CD14-positive monocyte (primary cell): Measurements from ENCODE around the gene CELF4. TPM values are rescaled to one million over a fixed set of nuclear protein-coding genes. Genes with fewer than 3 reads are reported as not detected.

Source experiments
- DNase-seq, 3 donors: peaks; one replicate each; pipeline ENCODE4 v3.0.0-alpha.2; 2011 to 2022
- H2AFZ ChIP-seq: 2 replicates; pipeline ENCODE4 v1.6.0; 2012; ENCODE audit warnings: mild to moderate bottlenecking, low read depth, low read length, inconsistent platforms; ENCODE audit not compliant: insufficient read depth, poor library complexity, severe bottlenecking
- H3K27ac ChIP-seq, 2 donors: 1 replicate in 1 of 2; 2 replicates in 1 of 2; pipeline ENCODE4 v1.5.1; 2012 to 2013; ENCODE audit warnings: low read length in 2 of 2, control low read depth in 1 of 2, inconsistent platforms in 1 of 2, low read depth in 1 of 2, mild to moderate bottlenecking in 1 of 2
- H3K27me3 ChIP-seq, 2 donors: one replicate each; pipeline versions ENCODE4 v1.6.0 to v1.6.1; 2011 to 2013; ENCODE audit warnings: low read length in 2 of 2; ENCODE audit not compliant: control insufficient read depth in 2 of 2, insufficient read depth in 2 of 2
- H3K36me3 ChIP-seq, 2 donors: replicated peaks in 1 of 2; 1 replicate in 1 of 2; 2 replicates in 1 of 2; pipeline versions ENCODE4 v1.5.1 to v1.6.1; 2012 to 2013; ENCODE audit warnings: low read length in 2 of 2, control low read depth in 1 of 2, inconsistent platforms in 1 of 2, mild to moderate bottlenecking in 1 of 2; ENCODE audit not compliant: insufficient read depth in 2 of 2, control insufficient read depth in 1 of 2
- H3K4me1 ChIP-seq, 2 donors: 1 replicate in 1 of 2; 2 replicates in 1 of 2; pipeline versions ENCODE4 v1.5.1 to v1.6.1; 2012 to 2013; ENCODE audit warnings: low read length in 2 of 2, control low read depth in 1 of 2, inconsistent platforms in 1 of 2, mild to moderate bottlenecking in 1 of 2, moderate library complexity in 1 of 2; ENCODE audit not compliant: insufficient read depth in 2 of 2, control insufficient read depth in 1 of 2
- H3K4me2 ChIP-seq: replicated peaks from 2 replicates; pipeline ENCODE3; 2012; ENCODE audit warnings: low read length, moderate library complexity, mild to moderate bottlenecking; ENCODE audit not compliant: poor library complexity, severe bottlenecking; ENCODE audit errors: extremely low read depth
- H3K4me3 ChIP-seq, 3 experiments: fragments of 200-600 bp in 1 of 3; sonication (generic) in 1 of 3; replicated peaks in 1 of 3; 1 replicate in 2 of 3; 2 replicates in 1 of 3; pipeline ENCODE4 v1.5.1; 2011 to 2013; ENCODE audit warnings: low read length in 3 of 3, mild to moderate bottlenecking in 3 of 3, control low read depth in 2 of 3, low read depth in 2 of 3, inconsistent platforms in 1 of 3, moderate library complexity in 1 of 3
- H3K79me2 ChIP-seq: 2 replicates; pipeline ENCODE4 v1.6.0; 2012; ENCODE audit warnings: mild to moderate bottlenecking, control low read depth, inconsistent platforms, low read length, moderate library complexity; ENCODE audit not compliant: insufficient read depth
- H3K9ac ChIP-seq: 2 replicates; pipeline ENCODE4 v1.6.0; 2017; ENCODE audit warnings: low read length, mild to moderate bottlenecking; ENCODE audit not compliant: insufficient read depth, poor library complexity, severe bottlenecking
- H3K9me3 ChIP-seq, 2 donors: replicated peaks in 1 of 2; 1 replicate in 1 of 2; 2 replicates in 1 of 2; pipeline versions ENCODE4 v1.5.1 to v1.6.1; 2012 to 2013; ENCODE audit warnings: low read length in 2 of 2, control low read depth in 1 of 2; ENCODE audit not compliant: control insufficient read depth in 1 of 2, insufficient read depth in 1 of 2
- H4K20me1 ChIP-seq: 2 replicates; pipeline ENCODE4 v1.6.0; 2012; ENCODE audit warnings: mild to moderate bottlenecking, low read length, control low read depth, moderate library complexity; ENCODE audit not compliant: insufficient read depth
- H3K27ac Mint-ChIP-seq, 7 donors: one replicate each; pipeline ENCODE4 v1.8.0; 2020; ENCODE audit warnings: mild to moderate bottlenecking in 7 of 7, mixed read lengths in 7 of 7, moderate library complexity in 6 of 7, inconsistent platforms in 2 of 7
- H3K27me3 Mint-ChIP-seq, 3 donors: one replicate each; pipeline ENCODE4 v1.8.0; 2021 to 2022; ENCODE audit warnings: low read depth in 3 of 3, mild to moderate bottlenecking in 3 of 3, mixed read lengths in 3 of 3, moderate library complexity in 3 of 3, inconsistent platforms in 1 of 3
- H3K36me3 Mint-ChIP-seq, 2 donors: one replicate each; pipeline ENCODE4 v1.8.0; 2020; ENCODE audit warnings: mixed read lengths in 2 of 2, inconsistent platforms in 1 of 2, mild to moderate bottlenecking in 1 of 2
- H3K4me1 Mint-ChIP-seq: one replicate; pipeline ENCODE4 v1.8.0; 2020; ENCODE audit warnings: mild to moderate bottlenecking, mixed read lengths
- H3K4me3 Mint-ChIP-seq, 2 donors: one replicate each; pipeline ENCODE4 v1.8.0; 2020; ENCODE audit warnings: mild to moderate bottlenecking in 2 of 2, mixed read lengths in 2 of 2, moderate library complexity in 1 of 2
- H3K9me3 Mint-ChIP-seq, 7 donors: one replicate each; pipeline ENCODE4 v1.8.0; 2020 to 2022; ENCODE audit warnings: mixed read lengths in 7 of 7, mild to moderate bottlenecking in 6 of 7, moderate library complexity in 6 of 7, inconsistent platforms in 2 of 7
- WGBS: methylation state at CpG from one replicate; pipeline ENCODE4 v1.1.5; 2013; ENCODE audit warnings: missing lambda C conversion rate; ENCODE audit not compliant: insufficient coverage; 5-methylcytosine and 5-hydroxymethylcytosine counted together
- intact Hi-C, 2 donors: fragments of 100-400 bp; cut with micrococcal nuclease; formaldehyde crosslinking; loops; one replicate each; pipeline versions ENCODE4 v1.15.0 to v1.15.1; 2023
- polyA plus RNA-seq, 3 donors: library from polyadenylated mRNA; depleted of rRNA in 1 of 3; unstranded in 2 of 3; stranded (reverse) in 1 of 3; fragments of 300-500 nt in 2 of 3; fragments of >200 nt in 1 of 3; fragmentation: Illumina TruSeq in 2 of 3; gene quantifications; 1 replicate in 2 of 3; 2 replicates in 1 of 3; pipeline ENCODE4 v1.2.3, GENCODE V29; 2012 to 2021
- TF ChIP-seq, protein P1 (sequence below): fragments of 200-600 bp; IDR thresholded peaks from one replicate; pipeline ENCODE4 v1.8.0; 2022; ENCODE audit warnings: antibody characterized with exemption, mild to moderate bottlenecking

Gene CELF4
- polyA plus RNA-seq, 3 donors, result not detected

DNA sequence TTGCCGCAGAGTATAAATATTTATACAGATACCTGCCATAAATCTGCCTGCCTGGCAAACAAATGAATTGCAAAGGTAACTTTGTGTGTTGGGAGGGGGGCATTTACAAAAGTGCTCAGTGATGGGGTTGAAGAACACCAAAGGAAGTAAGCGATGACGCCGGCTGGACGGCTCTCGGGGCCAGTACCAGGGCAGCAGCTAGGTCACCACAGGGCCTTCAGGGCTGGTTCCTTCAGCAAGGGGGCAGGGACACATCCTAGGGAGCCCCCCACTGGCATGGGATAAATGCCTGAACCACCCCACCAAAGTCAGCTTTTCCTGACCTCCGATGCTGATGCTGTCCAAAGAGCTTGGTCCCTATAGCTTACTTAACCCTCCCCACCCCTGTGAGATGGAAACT, 190.4 kb downstream of the CELF4 start:
- Mint-ChIP-seq H3K27ac (no peak overlapping the region), H3K4me1 (no peaks in the 10 kb centered on the region), H3K9me3 (no peaks in the 10 kb centered on the region), H3K36me3 (no peaks in the 10 kb centered on the region), H3K27me3 (peaks cover 2 to 12% (median 7%) of the 10 kb centered on the region in 3 donors), H3K4me3 (no peak overlapping the region)
- Histone ChIP-seq H3K27ac (no peak overlapping the region), H3K4me3 (no peak overlapping the region), H3K9me3 (no peaks in the 10 kb centered on the region), H3K4me1 (no peaks in the 10 kb centered on the region), H2AFZ (no peak overlapping the region), H3K9ac (no peak overlapping the region), H3K79me2 (no peaks in the 10 kb centered on the region), H4K20me1 (no peaks in the 10 kb centered on the region), H3K36me3 (no peaks in the 10 kb centered on the region), H3K4me2 (no peak overlapping the region), H3K27me3 (no peaks in the 10 kb centered on the region)
- TF ChIP-seq, protein P1, sequence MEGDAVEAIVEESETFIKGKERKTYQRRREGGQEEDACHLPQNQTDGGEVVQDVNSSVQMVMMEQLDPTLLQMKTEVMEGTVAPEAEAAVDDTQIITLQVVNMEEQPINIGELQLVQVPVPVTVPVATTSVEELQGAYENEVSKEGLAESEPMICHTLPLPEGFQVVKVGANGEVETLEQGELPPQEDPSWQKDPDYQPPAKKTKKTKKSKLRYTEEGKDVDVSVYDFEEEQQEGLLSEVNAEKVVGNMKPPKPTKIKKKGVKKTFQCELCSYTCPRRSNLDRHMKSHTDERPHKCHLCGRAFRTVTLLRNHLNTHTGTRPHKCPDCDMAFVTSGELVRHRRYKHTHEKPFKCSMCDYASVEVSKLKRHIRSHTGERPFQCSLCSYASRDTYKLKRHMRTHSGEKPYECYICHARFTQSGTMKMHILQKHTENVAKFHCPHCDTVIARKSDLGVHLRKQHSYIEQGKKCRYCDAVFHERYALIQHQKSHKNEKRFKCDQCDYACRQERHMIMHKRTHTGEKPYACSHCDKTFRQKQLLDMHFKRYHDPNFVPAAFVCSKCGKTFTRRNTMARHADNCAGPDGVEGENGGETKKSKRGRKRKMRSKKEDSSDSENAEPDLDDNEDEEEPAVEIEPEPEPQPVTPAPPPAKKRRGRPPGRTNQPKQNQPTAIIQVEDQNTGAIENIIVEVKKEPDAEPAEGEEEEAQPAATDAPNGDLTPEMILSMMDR, result no peak
- WGBS, result 94% methylated on average over 5 of the region's 7 CpGs
- intact Hi-C loops, result no loop called here
- DNase-seq, result no peak

DNA sequence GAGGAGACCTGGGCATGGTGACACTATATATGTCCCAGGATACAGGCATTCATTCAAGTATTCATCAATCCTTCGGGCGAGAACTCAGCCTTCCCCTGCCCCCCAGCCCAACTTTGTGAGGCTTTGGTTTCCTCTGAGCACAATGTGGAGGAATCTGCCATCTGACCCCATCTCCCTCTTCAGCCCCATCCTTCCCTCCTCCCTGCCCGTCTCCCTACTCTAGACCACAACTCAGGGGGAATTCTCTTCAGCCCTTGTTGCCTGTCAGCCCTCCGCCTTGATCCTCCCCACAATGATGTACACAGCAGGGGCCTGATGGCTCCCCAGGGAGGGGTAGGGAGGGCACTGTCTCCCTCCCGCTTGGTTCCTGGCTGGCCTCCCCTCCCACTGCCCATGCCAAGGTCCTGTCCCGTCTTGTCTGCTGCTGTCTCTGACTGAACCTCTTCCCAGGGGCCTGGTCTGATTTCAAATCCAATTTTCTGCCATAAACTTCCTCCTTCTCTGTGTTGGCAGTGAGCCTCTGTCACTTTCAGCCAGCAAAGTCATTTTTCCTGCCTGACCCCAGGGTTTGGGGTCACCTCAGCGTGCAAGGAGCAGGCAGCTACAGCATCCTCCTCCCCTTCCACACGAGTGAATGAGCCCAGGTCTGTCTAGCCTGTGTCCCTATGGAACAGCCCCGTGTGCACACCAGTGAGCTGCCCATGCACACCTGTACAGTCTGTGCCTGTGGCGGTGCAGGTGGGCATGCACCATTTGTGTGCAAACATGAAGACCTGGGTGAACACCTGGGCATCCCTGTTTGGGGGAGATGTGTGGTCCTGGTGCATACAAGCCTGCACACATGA, 197.3 kb downstream of the CELF4 start:
- no peaks in the 10 kb centered on the region for H4K20me1 ChIP-seq
- H3K36me3 ChIP-seq, result no peaks in the 10 kb centered on the region
- TF ChIP-seq, protein P1, result no peak
- H3K27ac ChIP-seq, result no peak overlapping the region
- H3K4me2 ChIP-seq, result no peak overlapping the region
- no peak overlapping the region for H3K9ac ChIP-seq
- Mint-ChIP-seq H3K27ac (peak overlapping the region in 1 of 7 donors; percentile 9), H3K36me3 (no peaks in the 10 kb centered on the region), H3K4me3 (no peak overlapping the region), H3K9me3 (peaks cover 0 to 3% (median 0%) of the 10 kb centered on the region in 7 donors), H3K27me3 (peaks cover 2 to 9% (median 4%) of the 10 kb centered on the region in 3 donors), H3K4me1 (no peaks in the 10 kb centered on the region)
- H3K4me1 ChIP-seq, result no peaks in the 10 kb centered on the region
- no peak overlapping the region for H2AFZ ChIP-seq
- intact Hi-C loops, result no loop called here
- no peaks in the 10 kb centered on the region for H3K79me2 ChIP-seq
- H3K4me3 ChIP-seq, result no peak overlapping the region
- no peak for DNase-seq
- H3K9me3 ChIP-seq, result no peaks in the 10 kb centered on the region
- H3K27me3 ChIP-seq, result no peaks in the 10 kb centered on the region
- WGBS, result 64% methylated on average over 7 of the region's 10 CpGs
